K562 (cell line): Measurements from ENCODE around the gene WDR18. TPM values are rescaled to one million over a fixed set of nuclear protein-coding genes. Genes with fewer than 3 reads are reported as not detected.

Experiments
- ATAC-seq: fragments of 200-7000 bp; cut with Tn5 transposase; 3 replicates; pipeline ENCODE4 v1.9.1; 2020; ENCODE audit warnings: moderate library complexity
- BruUV-seq: library from RNA; stranded (reverse); fragments of 400-500 nt; replicated peaks from 2 replicates; lab custom pipeline; 2021; lab: Mats Ljungman, UMichigan
- CTCF ChIA-PET: fragments of 300-600 bp; formaldehyde crosslinking; extraction: SDS; loops from one replicate; lab custom pipeline; 2021; ENCODE audit warnings: low intra/inter-chr PET ratio; lab: Yijun Ruan, JAX
- POLR2A ChIA-PET: fragments of 300-600, 350-650 bp; sonication (Branson Sonifier 250); formaldehyde crosslinking; extraction: SDS; loops from one replicate; lab custom pipeline; 2021; ENCODE audit warnings: antibody characterized with exemption, inconsistent platforms; lab: Yijun Ruan, JAX
- DNase-seq, 4 experiments: peaks; one replicate each; pipeline versions ENCODE4 v3.0.0 to v3.0.0-alpha.2; 2011 to 2018; ENCODE audit warnings: low spot score in 3 of 4, mixed read lengths in 3 of 4; ENCODE audit errors: extremely low read depth in 1 of 4
- FAIRE-seq: peaks from 2 replicates; lab custom pipeline; 2011; peaks lifted over from hg19 to GRCh38; lab: Jason Lieb, UNC
- H2AFZ ChIP-seq: 2 replicates; pipeline ENCODE4 v1.6.0; 2011; ENCODE audit warnings: low read depth, low read length, control low read depth, inconsistent platforms
- H3K27ac ChIP-seq: fragments of 200-600 bp; 3 replicates; pipeline ENCODE4 v1.8.0; 2011; ENCODE audit warnings: low read depth, mild to moderate bottlenecking, control low read depth, inconsistent platforms, low read length, moderate library complexity, mixed read lengths; ENCODE audit errors: extremely low read depth
- H3K27me3 ChIP-seq, 2 experiments: fragments of 300-600 bp in 1 of 2; 2 replicates in 1 of 2; 3 replicates in 1 of 2; pipeline versions ENCODE4 v1.6.0 to v1.8.0; 2011; ENCODE audit warnings: inconsistent platforms in 2 of 2, low read length in 2 of 2, mild to moderate bottlenecking in 1 of 2, mixed read lengths in 1 of 2, moderate library complexity in 1 of 2; ENCODE audit not compliant: control insufficient read depth in 2 of 2, insufficient read depth in 2 of 2
- H3K36me3 ChIP-seq: fragments of 300-600 bp; 3 replicates; pipeline ENCODE4 v1.8.0; 2011; ENCODE audit warnings: mild to moderate bottlenecking, low read length, inconsistent platforms; ENCODE audit not compliant: control insufficient read depth, insufficient read depth
- H3K4me1 ChIP-seq, 2 experiments: fragments of 200-600 bp in 1 of 2; replicated peaks in 1 of 2; 2 replicates in 1 of 2; 3 replicates in 1 of 2; pipeline versions ENCODE4 v1.5.1 to v1.8.0; 2011; ENCODE audit warnings: inconsistent platforms in 2 of 2, low read length in 2 of 2, mild to moderate bottlenecking in 1 of 2, mixed read lengths in 1 of 2, moderate library complexity in 1 of 2; ENCODE audit not compliant: control insufficient read depth in 2 of 2, insufficient read depth in 2 of 2
- H3K4me2 ChIP-seq: 2 replicates; pipeline ENCODE4 v1.6.1; 2011; ENCODE audit warnings: low read length, control low read depth, inconsistent platforms, mixed read lengths; ENCODE audit not compliant: insufficient read depth
- H3K4me3 ChIP-seq: fragments of 200-600 bp; sonication (generic), shearing (Covaris generic); 2 replicates; pipeline ENCODE4 v1.5.1; 2016; ENCODE audit warnings: control low read depth, inconsistent platforms
- H3K79me2 ChIP-seq: fragments of 200-600 bp; 3 replicates; pipeline ENCODE4 v1.8.0; 2011; ENCODE audit warnings: low read length, inconsistent platforms; ENCODE audit not compliant: control insufficient read depth, insufficient read depth
- H3K9ac ChIP-seq, 2 experiments: 2 replicates each; pipeline versions ENCODE4 v1.6.0 to v1.6.1; 2011; ENCODE audit warnings: low read depth in 2 of 2, low read length in 2 of 2, control low read depth in 1 of 2, inconsistent platforms in 1 of 2, mild to moderate bottlenecking in 1 of 2, mixed read lengths in 1 of 2; ENCODE audit not compliant: insufficient read depth in 1 of 2
- H3K9me1 ChIP-seq: one replicate; pipeline ENCODE4 v1.6.0; 2011; ENCODE audit warnings: inconsistent platforms, mild to moderate bottlenecking, low read length, moderate library complexity; ENCODE audit not compliant: control insufficient read depth, insufficient read depth
- H3K9me3 ChIP-seq: replicated peaks from 2 replicates; pipeline ENCODE4 v1.5.1; 2011; ENCODE audit warnings: low read depth, low read length, inconsistent platforms; ENCODE audit not compliant: control insufficient read depth, insufficient read depth
- H4K20me1 ChIP-seq: replicated peaks from 2 replicates; pipeline ENCODE4 v1.6.1; 2011; ENCODE audit warnings: low read length, inconsistent platforms, mixed read lengths; ENCODE audit not compliant: control insufficient read depth, insufficient read depth
- ATF1 ChIP-seq, 2 experiments: fragments of 450-650 bp in 1 of 2; IDR thresholded peaks; 2 replicates each; pipeline ENCODE4 v1.6.1; 2016; ENCODE audit warnings: missing compliant biosample characterization in 1 of 2, missing genetic modification characterization in 1 of 2
- BCOR ChIP-seq: fragments of 450-650 bp; IDR thresholded peaks from 2 replicates; pipeline ENCODE4 v1.6.1; 2016
- E4F1 ChIP-seq: fragments of 250-450 bp; sonication (Bioruptor Pico); IDR thresholded peaks from 2 replicates; pipeline ENCODE4 v1.5.0; 2021; ENCODE audit warnings: mild to moderate bottlenecking, borderline replicate concordance
- EHMT2 ChIP-seq: fragments of 450-650 bp; IDR thresholded peaks from 2 replicates; pipeline ENCODE4 v1.6.1; 2018; ENCODE audit warnings: antibody characterized with exemption
- MIER1 ChIP-seq: fragments of 450-650 bp; IDR thresholded peaks from 2 replicates; pipeline ENCODE4 v1.6.1; 2016; ENCODE audit warnings: antibody characterized with exemption, mild to moderate bottlenecking, low read depth
- NCOA4 ChIP-seq: fragments of 450-650 bp; IDR thresholded peaks from 2 replicates; pipeline ENCODE4 v1.6.1; 2018; ENCODE audit warnings: mild to moderate bottlenecking; ENCODE audit not compliant: partially characterized antibody
- NR1H2 ChIP-seq: sonication (generic); formaldehyde crosslinking; IDR thresholded peaks from 2 replicates; pipeline ENCODE4 v1.4.0; 2020; ENCODE audit warnings: mild to moderate bottlenecking, missing genetic modification reagents
- NR2C1 ChIP-seq, 2 experiments: fragments of 450-650 bp; IDR thresholded peaks; 2 replicates each; pipeline ENCODE4 v1.6.1; 2017; ENCODE audit warnings: mild to moderate bottlenecking in 2 of 2, antibody characterized with exemption in 1 of 2, inconsistent platforms in 1 of 2, missing compliant biosample characterization in 1 of 2, missing genetic modification characterization in 1 of 2
- POLR2B ChIP-seq: fragments of 450-650 bp; IDR thresholded peaks from 2 replicates; pipeline ENCODE4 v1.6.1; 2018; ENCODE audit warnings: low read depth; ENCODE audit not compliant: partially characterized antibody
- PTBP1 ChIP-seq: fragments of 200-400 bp; formaldehyde crosslinking; IDR thresholded peaks from 2 replicates; pipeline ENCODE4 v1.6.1; 2017; ENCODE audit warnings: low read depth, low read length
- RBM25 ChIP-seq: fragments of 200-400 bp; formaldehyde crosslinking; IDR thresholded peaks from 2 replicates; pipeline ENCODE4 v1.6.1; 2018; ENCODE audit warnings: low read length, low read depth, moderate library complexity; ENCODE audit not compliant: severe bottlenecking
- TBL1XR1 ChIP-seq, 2 experiments: IDR thresholded peaks; 2 replicates each; pipeline ENCODE4 v1.6.1; 2012; ENCODE audit warnings: improper control_type of control experiment in 2 of 2, low read length in 2 of 2, mild to moderate bottlenecking in 1 of 2
- TCF15 ChIP-seq: fragments of 250-450 bp; sonication (Bioruptor Pico); IDR thresholded peaks from 2 replicates; pipeline ENCODE4 v1.8.0; 2022; ENCODE audit warnings: moderate library complexity, mild to moderate bottlenecking, inconsistent platforms
- TFAP4 ChIP-seq: sonication (generic); formaldehyde crosslinking; IDR thresholded peaks from 2 replicates; pipeline ENCODE4 v1.8.0; 2022; ENCODE audit warnings: missing genetic modification reagents, mild to moderate bottlenecking, moderate library complexity, borderline replicate concordance
- ZNF165 ChIP-seq: fragments of 250-450 bp; sonication (Bioruptor Pico); IDR thresholded peaks from 2 replicates; pipeline ENCODE4 v1.4.0; 2020; ENCODE audit warnings: borderline replicate concordance
- ZNF184 ChIP-seq: sonication (generic); formaldehyde crosslinking; IDR thresholded peaks from 2 replicates; pipeline ENCODE4 v1.5.0; 2020; ENCODE audit warnings: missing genetic modification reagents
- ZNF668 ChIP-seq: fragments of 250-450 bp; sonication (Bioruptor Pico); IDR thresholded peaks from 2 replicates; pipeline ENCODE4 v1.8.0; 2022; ENCODE audit warnings: mild to moderate bottlenecking, inconsistent platforms
- ZZZ3 ChIP-seq: fragments of 450-650 bp; IDR thresholded peaks from 2 replicates; pipeline ENCODE4 v1.6.1; 2016; ENCODE audit warnings: antibody characterized with exemption, mild to moderate bottlenecking, moderate library complexity
- WGBS: fragments of 100-300 bp; shearing (Covaris generic); methylation state at CpG from one replicate; pipeline ENCODE4 v1.1.6; 2016; ENCODE audit warnings: low coverage, mixed read lengths; ENCODE audit not compliant: insufficient coverage; ENCODE audit errors: missing lambda C conversion rate; 5-methylcytosine and 5-hydroxymethylcytosine counted together
- in situ Hi-C: fragments of 300-500 bp; cut with MboI; formaldehyde crosslinking; loops from 4 replicates; pipeline ENCODE4 v1.15.0; 2018; ENCODE audit warnings: inconsistent platforms, mixed read lengths
- intact Hi-C: fragments of 100-400 bp; cut with micrococcal nuclease; formaldehyde crosslinking; loops from 2 replicates; pipeline ENCODE4 v1.14.2; 2022
- polyA plus RNA-seq, 8 experiments: library from polyadenylated mRNA; depleted of rRNA in 4 of 8; stranded (reverse) in 5 of 8; unstranded in 3 of 8; fragments of >200 nt; fragmentation: Nextera tagmentation in 2 of 8; fragmentation: Illumina TruSeq in 1 of 8; extraction: Ambion mirVana in 2 of 8; extraction: Trizol in 1 of 8; gene quantifications; 2 replicates each; pipeline versions ENCODE4 v1.2.1 to v1.2.3, GENCODE V29; 2011 to 2014; ENCODE audit warnings: inconsistent platforms in 1 of 8, missing spikeins in 1 of 8
- total RNA-seq, 7 experiments: library from RNA; depleted of rRNA in 6 of 7; stranded (reverse); fragments of >200 nt in 6 of 7; fragmentation: Illumina TruSeq in 2 of 7; extraction: Trizol in 2 of 7; gene quantifications; 2 replicates each; pipeline versions ENCODE4 v1.2.1 to v1.2.3, GENCODE V29; 2011 to 2021; ENCODE audit warnings: low replicate concordance in 1 of 7

Gene WDR18
- total and polyA plus RNA-seq, 9 of the 15 experiments (the other 6 are each of a cell fraction or from before 2014, with no cell fraction given), result 0.65 to 181 (median 30.1) TPM

GRCh38 chr19:956766-957440 lies 27.2 kb upstream of the WDR18 start:
- POLR2A ChIA-PET, result interaction anchor here (0.6 to 1.1 kb wide), 3 partner anchors 64 to 312 kb away, joined by 3 to 4 read pairs (median 3); partner anchors contain the start of genes CIRBP and RNU6-2
- no peaks in the 10 kb centered on the region for H3K27me3 ChIP-seq
- H3K9me3 ChIP-seq, result no peaks in the 10 kb centered on the region
- DNase-seq (no peak), ATAC-seq (no peak), FAIRE-seq (no peak)
- no peak overlapping the region for H2AFZ ChIP-seq
- H3K27ac ChIP-seq, result no peak overlapping the region; the same call in 2 of the 3 replicates
- H3K4me3 ChIP-seq, result no peak overlapping the region
- H3K4me1 ChIP-seq, result peaks cover 71 to 97% of the 10 kb centered on the region in 2 experiments
- BruUV-seq, result no TSS peak
- peaks cover 37% of the 10 kb centered on the region; the same call in 1 of the 3 replicates for H3K36me3 ChIP-seq
- WGBS, result 61% methylated on average over 11 of the region's 27 CpGs
- CTCF ChIA-PET, result no interaction called here
- H3K9me1 ChIP-seq, result no peaks in the 10 kb centered on the region
- in situ Hi-C loops (no loop called here), intact Hi-C loops (no loop called here)
- no peaks in the 10 kb centered on the region for H4K20me1 ChIP-seq
- H3K79me2 ChIP-seq, result peaks cover 79% of the 10 kb centered on the region
- H3K4me2 ChIP-seq, result no peak overlapping the region
- H3K9ac ChIP-seq, result peak overlapping the region in 1 of 2 experiments; percentile 57; a peak in 1 of 4 replicates
- no peak for TF ChIP-seq ZNF165 (CRISPR knock-in tag)
- no peak for TF ChIP-seq ZNF668 (CRISPR knock-in tag)
- no peak for TF ChIP-seq E4F1 (CRISPR knock-in tag)
- no peak for TF ChIP-seq TCF15 (CRISPR knock-in tag)
- TF ChIP-seq POLR2B, result no peak
- TF ChIP-seq PTBP1, result peak; percentile 99
- no peak for TF ChIP-seq NR1H2 (CRISPR knock-in tag)
- peak; percentile 99 for TF ChIP-seq MIER1
- TF ChIP-seq BCOR, result peak; percentile 53; the same call in 1 of the 2 replicates
- no peak for TF ChIP-seq TBL1XR1 (IDR thresholded peaks at IDR 0.05; ENCODE audit: low read length in 2 of 2)
- TF ChIP-seq ZNF184, result no peak
- no peak for TF ChIP-seq ZZZ3
- no peak for TF ChIP-seq NCOA4
- TF ChIP-seq TFAP4 (CRISPR knock-in tag), result peak; percentile 55; the same call in 1 of the 2 replicates
- TF ChIP-seq RBM25, result peak; percentile 59
- no peak for TF ChIP-seq ATF1 (CRISPR knock-in tag; IDR thresholded peaks at IDR 0.05)
- TF ChIP-seq ATF1 (tag; IDR thresholded peaks at IDR 0.05), result no peak
- TF ChIP-seq EHMT2, result no peak
- no peak for TF ChIP-seq NR2C1 (IDR thresholded peaks at IDR 0.05)
- TF ChIP-seq NR2C1 (tag; IDR thresholded peaks at IDR 0.05), result no peak
